CD4-positive, alpha-beta T cell (primary cell): ENCODE data around the gene IL2RA. TPM values are rescaled to one million over a fixed set of nuclear protein-coding genes. Genes with fewer than 3 reads are reported as not detected.

ENCODE experiments used
- ATAC-seq: fragments of 200-7000 bp; cut with Tn5 transposase; one replicate; pipeline ENCODE4 v1.10.0; 2022; ENCODE audit warnings: mild to moderate bottlenecking; ENCODE audit not compliant: poor library complexity
- CTCF ChIA-PET: fragments of 350-600 bp; sonication (Branson Sonifier 250); formaldehyde crosslinking; loops from one replicate; lab custom pipeline; 2021; ENCODE audit warnings: antibody characterized with exemption, inconsistent platforms; lab: Charles Lee
- POLR2A ChIA-PET: fragments of 350-600 bp; sonication (Branson Sonifier 250); formaldehyde crosslinking; loops from one replicate; lab custom pipeline; 2021; ENCODE audit warnings: antibody characterized with exemption, inconsistent platforms; lab: Charles Lee
- DNase-seq, 14 experiments: peaks; one replicate each; pipeline ENCODE4 v3.0.0-alpha.2; 2013 to 2020; ENCODE audit warnings: mixed read lengths in 2 of 14
- H3K27ac ChIP-seq, 2 donors: one replicate each; pipeline versions ENCODE4 v1.5.1 to v1.7.0; 2013; ENCODE audit warnings: low read length in 2 of 2, low read depth in 1 of 2, mild to moderate bottlenecking in 1 of 2
- H3K27me3 ChIP-seq, 2 experiments: 1 replicate in 1 of 2; 2 replicates in 1 of 2; pipeline versions ENCODE4 v1.6.1 to v1.7.0; 2013; ENCODE audit warnings: low read length in 2 of 2, control low read depth in 1 of 2, mild to moderate bottlenecking in 1 of 2, moderate library complexity in 1 of 2; ENCODE audit not compliant: insufficient read depth in 2 of 2, control insufficient read depth in 1 of 2
- H3K36me3 ChIP-seq: one replicate; pipeline ENCODE4 v1.6.1; 2013; ENCODE audit warnings: low read length, control low read depth; ENCODE audit not compliant: insufficient read depth
- H3K4me1 ChIP-seq: one replicate; pipeline ENCODE4 v1.6.1; 2013; ENCODE audit warnings: low read length, control low read depth; ENCODE audit not compliant: insufficient read depth
- H3K4me3 ChIP-seq: one replicate; pipeline ENCODE4 v1.5.1; 2013; ENCODE audit warnings: mild to moderate bottlenecking, low read length, moderate library complexity
- H3K9me3 ChIP-seq, 2 experiments: 1 replicate in 1 of 2; 2 replicates in 1 of 2; pipeline versions ENCODE4 v1.6.1 to v1.7.0; 2013; ENCODE audit warnings: low read length in 2 of 2, mild to moderate bottlenecking in 2 of 2, control low read depth in 1 of 2, moderate library complexity in 1 of 2; ENCODE audit not compliant: control insufficient read depth in 1 of 2, insufficient read depth in 1 of 2
- H3K27ac Mint-ChIP-seq: one replicate; pipeline ENCODE4 v1.8.0; 2020; ENCODE audit warnings: mixed read lengths
- H3K27me3 Mint-ChIP-seq: one replicate; pipeline ENCODE4 v1.8.0; 2021; ENCODE audit warnings: mixed read lengths
- H3K36me3 Mint-ChIP-seq: one replicate; pipeline ENCODE4 v1.8.0; 2021; ENCODE audit warnings: low read depth, mixed read lengths
- H3K4me1 Mint-ChIP-seq: one replicate; pipeline ENCODE4 v1.8.0; 2021; ENCODE audit warnings: low read depth, mixed read lengths
- H3K4me3 Mint-ChIP-seq: one replicate; pipeline ENCODE4 v1.8.0; 2020; ENCODE audit warnings: mild to moderate bottlenecking, mixed read lengths
- H3K9me3 Mint-ChIP-seq: one replicate; pipeline ENCODE4 v1.8.0; 2020; ENCODE audit warnings: mixed read lengths
- CTCF ChIP-seq: fragments of 200-600 bp; IDR thresholded peaks from one replicate; pipeline ENCODE4 v1.8.0; 2022; ENCODE audit warnings: antibody characterized with exemption, mild to moderate bottlenecking
- intact Hi-C, 2 experiments: fragments of 100-400 bp; cut with DNase I in 1 of 2; cut with micrococcal nuclease in 1 of 2; formaldehyde crosslinking; loops; one replicate each; pipeline versions ENCODE4 v1.15.1 to v1.9.0; 2023 to 2025; cut with DNase I, micrococcal nuclease
- total RNA-seq, 174 experiments: library from RNA in 2 of 174; stranded (reverse) in 2 of 174; gene quantifications; one replicate each; pipeline ENCODE4 v1.2.3 and lab custom pipeline; 2021 to 2026

IL2RA gene
- total RNA-seq, 2 experiments from 2014 or later: 4.9 to 5.4 TPM

GRCh38 chr10:5988336-5988920, 73.7 kb downstream of the IL2RA start:
- ChIA-PET POLR2A (interaction anchor here (0.9 kb wide), 1 partner anchor 62 kb away, joined by 3 read pairs; no protein-coding TSS in a partner anchor), CTCF (interaction anchor here (1.1 to 1.6 kb wide), 2 partner anchors 10 to 18 kb away, joined by 3 read pairs; no protein-coding TSS in a partner anchor)
- Mint-ChIP-seq H3K9me3 (peaks cover 11% of the 10 kb centered on the region), H3K27me3 (no peaks in the 10 kb centered on the region), H3K27ac (no peak overlapping the region), H3K36me3 (no peaks in the 10 kb centered on the region), H3K4me3 (no peak overlapping the region), H3K4me1 (no peaks in the 10 kb centered on the region)
- DNase-seq (no peak), ATAC-seq (no peak)
- TF ChIP-seq CTCF: no peak
- H3K36me3 ChIP-seq: no peaks in the 10 kb centered on the region
- H3K27ac ChIP-seq: no peak overlapping the region
- peaks cover 0 to 7% of the 10 kb centered on the region in 2 experiments for H3K9me3 ChIP-seq
- H3K4me1 ChIP-seq: no peaks in the 10 kb centered on the region
- intact Hi-C loops: no loop called here
- no peak overlapping the region for H3K4me3 ChIP-seq
- H3K27me3 ChIP-seq: no peaks in the 10 kb centered on the region

- Histone ChIP-seq H3K9me3 (peaks cover 0 to 7% of the 10 kb centered on the region in 2 experiments), H3K27ac (no peak overlapping the region), H3K4me1 (no peaks in the 10 kb centered on the region), H3K36me3 (no peaks in the 10 kb centered on the region), H3K27me3 (no peaks in the 10 kb centered on the region), H3K4me3 (no peak overlapping the region)
- Mint-ChIP-seq H3K4me1 (no peaks in the 10 kb centered on the region), H3K27me3 (no peaks in the 10 kb centered on the region), H3K27ac (no peak overlapping the region), H3K9me3 (peaks cover 11% of the 10 kb centered on the region), H3K36me3 (no peaks in the 10 kb centered on the region), H3K4me3 (no peak overlapping the region)
- no peak for TF ChIP-seq CTCF
- no peak for ATAC-seq
- ChIA-PET POLR2A (interaction anchor here (0.9 kb wide), 1 partner anchor 63 kb away, joined by 3 read pairs; no protein-coding TSS in a partner anchor), CTCF (interaction anchor here (1.6 kb wide), 1 partner anchor 9 kb away, joined by 3 read pairs; no protein-coding TSS in a partner anchor)
- intact Hi-C loops: no loop called here
- DNase-seq: no peak
These were observed 74.4 kb downstream of the IL2RA start for GRCh38 chr10:5987747-5988146.

- Histone ChIP-seq H3K27me3 (no peaks in the 10 kb centered on the region), H3K36me3 (no peaks in the 10 kb centered on the region), H3K9me3 (no peaks in the 10 kb centered on the region), H3K4me1 (no peaks in the 10 kb centered on the region), H3K27ac (no peak overlapping the region), H3K4me3 (no peak overlapping the region)
- CTCF ChIA-PET: no interaction called here
- Mint-ChIP-seq H3K4me1 (peaks cover 3% of the 10 kb centered on the region), H3K27me3 (no peaks in the 10 kb centered on the region), H3K27ac (no peak overlapping the region), H3K4me3 (no peak overlapping the region), H3K9me3 (no peaks in the 10 kb centered on the region), H3K36me3 (no peaks in the 10 kb centered on the region)
- TF ChIP-seq CTCF: no peak
- DNase-seq (no peak), ATAC-seq (no peak)
- POLR2A ChIA-PET: no interaction called here
- intact Hi-C loops: no loop called here
These were observed 77.1 kb downstream of the IL2RA start for GRCh38 chr10:5985029-5985428.
